ENCODE measurements around the gene PLCH1.

- TF ChIP-seq TAF1 (IDR thresholded peaks at IDR 0.05; ENCODE audit: control insufficient read depth, extremely low read depth, insufficient read depth, low read length, severe bottlenecking) (no peak), CTBP1 (IDR thresholded peaks at IDR 0.05; ENCODE audit: borderline replicate concordance) (no peak), SMARCB1 (IDR thresholded peaks at IDR 0.05; ENCODE audit: insufficient read length, low read depth) (no peak), CREM (IDR thresholded peaks at IDR 0.05; ENCODE audit: low read depth) (no peak), FIP1L1 (IDR thresholded peaks at IDR 0.05; ENCODE audit: low read depth, low read length, poor library complexity, severe bottlenecking) (no peak), EP300 (IDR thresholded peaks at IDR 0.05; ENCODE audit: low read length) (no peak), SMARCC2 (IDR thresholded peaks at IDR 0.05; ENCODE audit: low read depth) (no peak), KDM1A (IDR thresholded peaks at IDR 0.05) (no peak), CTCF (IDR thresholded peaks at IDR 0.05 in 2 of 3, conservative IDR thresholded peaks at IDR 0.05 in 1 of 3; ENCODE audit: insufficient read depth in 2 of 3, low read depth in 1 of 3, low read length in 3 of 3) (no peak)
These were observed 54.0 kb downstream of the PLCH1 start for GRCh38 chr3:155690921-155691320.

Measured in K562 (cell line).